ENCODE data around the gene MYO9A.

- TF ChIP-seq GATA2 (IDR thresholded peaks at IDR 0.05; ENCODE audit: low read depth, low read length), result no peak
- no peak for TF ChIP-seq GATA3 (IDR thresholded peaks at IDR 0.05; ENCODE audit: low read depth, low read length)
These were observed 344.6 kb downstream of the MYO9A start for GRCh38 chr15:71773206-71773859.

Measured in SH-SY5Y (cell line).